Measurements from ENCODE around the gene PINK1.
A peak's percentile ranks its signal among the peaks of the same experiment; 100 is the strongest.

Gene PINK1

DNA sequence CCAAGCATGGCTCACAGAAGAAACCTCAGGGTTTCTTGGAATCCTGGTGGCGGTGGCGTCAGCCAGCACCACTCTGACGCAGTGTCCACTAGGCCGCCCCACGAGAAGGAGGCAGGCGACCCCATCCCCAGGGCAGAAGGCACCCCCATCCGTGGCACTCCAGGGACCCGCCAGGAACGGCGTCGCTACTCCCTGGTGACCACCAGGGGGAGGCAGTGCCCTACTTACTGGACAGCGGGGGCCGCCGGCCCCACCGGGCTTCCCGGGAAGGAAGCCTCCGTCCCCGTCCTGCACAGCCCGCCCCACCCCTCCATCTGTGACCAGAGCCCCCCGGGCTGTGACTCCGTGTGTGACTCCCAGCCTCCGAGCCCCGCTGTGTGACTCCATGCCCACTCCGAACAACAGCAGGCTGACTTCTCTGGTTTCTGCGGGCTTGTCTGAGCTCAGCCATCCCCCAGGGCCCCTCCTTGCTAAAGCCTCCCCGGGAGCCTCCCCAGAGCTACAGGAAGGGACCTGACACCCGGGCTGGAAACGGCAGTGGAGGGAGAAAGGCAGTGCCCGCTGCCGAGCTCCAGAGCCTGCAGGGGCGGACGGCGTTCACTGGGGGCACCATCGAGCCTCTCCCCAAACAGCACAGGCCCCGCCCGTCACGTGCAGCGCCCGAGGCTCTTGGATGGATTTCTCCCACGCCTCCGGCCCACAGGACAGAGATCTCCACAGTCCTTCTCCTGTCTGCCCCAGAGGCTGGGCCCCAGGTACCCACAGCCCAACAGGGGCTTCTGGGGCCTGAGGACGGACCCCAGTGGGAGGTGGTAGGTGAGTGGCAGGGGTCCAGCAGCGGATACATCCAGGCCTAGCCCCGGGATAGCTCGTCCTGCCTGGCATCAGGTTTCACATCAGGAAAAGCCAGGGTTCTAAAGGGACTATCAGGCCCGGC lies 63.4 kb downstream of the PINK1 start:
- peak; percentile 63 for DNase-seq (ENCODE audit: low read depth)
- TF ChIP-seq, protein P1, sequence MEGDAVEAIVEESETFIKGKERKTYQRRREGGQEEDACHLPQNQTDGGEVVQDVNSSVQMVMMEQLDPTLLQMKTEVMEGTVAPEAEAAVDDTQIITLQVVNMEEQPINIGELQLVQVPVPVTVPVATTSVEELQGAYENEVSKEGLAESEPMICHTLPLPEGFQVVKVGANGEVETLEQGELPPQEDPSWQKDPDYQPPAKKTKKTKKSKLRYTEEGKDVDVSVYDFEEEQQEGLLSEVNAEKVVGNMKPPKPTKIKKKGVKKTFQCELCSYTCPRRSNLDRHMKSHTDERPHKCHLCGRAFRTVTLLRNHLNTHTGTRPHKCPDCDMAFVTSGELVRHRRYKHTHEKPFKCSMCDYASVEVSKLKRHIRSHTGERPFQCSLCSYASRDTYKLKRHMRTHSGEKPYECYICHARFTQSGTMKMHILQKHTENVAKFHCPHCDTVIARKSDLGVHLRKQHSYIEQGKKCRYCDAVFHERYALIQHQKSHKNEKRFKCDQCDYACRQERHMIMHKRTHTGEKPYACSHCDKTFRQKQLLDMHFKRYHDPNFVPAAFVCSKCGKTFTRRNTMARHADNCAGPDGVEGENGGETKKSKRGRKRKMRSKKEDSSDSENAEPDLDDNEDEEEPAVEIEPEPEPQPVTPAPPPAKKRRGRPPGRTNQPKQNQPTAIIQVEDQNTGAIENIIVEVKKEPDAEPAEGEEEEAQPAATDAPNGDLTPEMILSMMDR (conservative IDR thresholded peaks at IDR 0.05; ENCODE audit: low read depth, low read length): peak; percentile 79
- H3K4me3 ChIP-seq (ENCODE audit: low read length): peak overlapping the region; percentile 63

DNA sequence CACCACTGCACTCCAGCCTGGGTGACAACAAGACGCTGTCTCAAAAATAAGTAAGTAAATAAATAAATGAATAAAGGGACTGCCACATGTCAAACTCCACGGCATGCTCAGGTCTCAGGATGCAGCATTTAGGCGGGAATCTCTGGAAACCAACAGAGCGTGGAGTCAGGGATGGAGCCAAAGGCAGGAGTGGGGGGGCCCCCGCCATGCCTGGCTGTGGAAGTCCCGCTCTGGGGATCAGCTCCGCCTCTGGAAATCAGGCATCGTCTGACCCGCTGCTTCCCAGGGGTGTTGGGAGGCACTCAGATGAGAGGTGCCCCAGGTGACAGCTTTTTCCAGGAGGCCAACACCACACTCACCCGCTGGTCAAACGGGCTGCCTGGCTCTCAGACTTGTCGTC lies 64.3 kb downstream of the PINK1 start:
- DNase-seq (ENCODE audit: low read depth): no peak
- TF ChIP-seq, protein P1 (conservative IDR thresholded peaks at IDR 0.05; ENCODE audit: low read depth, low read length): no peak
- no peak overlapping the region for H3K4me3 ChIP-seq (ENCODE audit: low read length)

DNA sequence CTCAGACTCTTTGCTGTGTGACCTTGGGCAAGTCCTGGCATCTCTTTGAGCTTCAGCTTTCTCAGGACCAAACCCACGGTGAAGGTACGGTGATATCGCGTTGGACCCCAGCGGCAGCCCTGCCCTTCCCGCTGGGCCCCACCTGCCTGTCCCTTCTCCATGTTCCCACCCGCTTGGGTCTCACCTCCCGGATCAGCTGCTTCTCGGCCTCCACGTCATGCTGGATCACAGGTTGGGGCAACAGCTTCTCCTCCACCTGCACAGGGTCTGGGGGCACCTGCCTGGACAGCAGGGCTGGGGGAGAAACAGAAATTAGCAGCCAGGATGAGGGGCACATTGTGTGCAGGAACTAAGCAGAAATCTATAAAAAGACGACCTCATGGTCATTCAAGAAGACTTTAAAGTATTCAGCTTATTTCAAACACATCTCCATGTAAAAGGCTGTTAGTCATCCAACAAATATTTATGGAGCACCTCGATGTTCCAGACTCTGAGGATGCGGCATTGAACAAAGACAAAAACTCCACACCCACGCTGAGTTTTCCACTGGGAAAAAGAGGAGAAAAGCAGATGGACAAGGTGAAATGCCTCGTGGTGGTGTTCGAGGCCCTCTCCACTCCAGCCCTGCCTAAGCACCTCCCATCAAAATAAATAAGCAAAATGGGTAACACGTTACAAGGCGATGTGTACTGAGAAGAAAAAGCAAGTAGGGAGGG lies 65.1 kb downstream of the PINK1 start:
- H3K4me3 ChIP-seq (ENCODE audit: low read length): no peak overlapping the region
- TF ChIP-seq, protein P1 (conservative IDR thresholded peaks at IDR 0.05; ENCODE audit: low read depth, low read length): no peak
- DNase-seq (ENCODE audit: low read depth): no peak

DNA sequence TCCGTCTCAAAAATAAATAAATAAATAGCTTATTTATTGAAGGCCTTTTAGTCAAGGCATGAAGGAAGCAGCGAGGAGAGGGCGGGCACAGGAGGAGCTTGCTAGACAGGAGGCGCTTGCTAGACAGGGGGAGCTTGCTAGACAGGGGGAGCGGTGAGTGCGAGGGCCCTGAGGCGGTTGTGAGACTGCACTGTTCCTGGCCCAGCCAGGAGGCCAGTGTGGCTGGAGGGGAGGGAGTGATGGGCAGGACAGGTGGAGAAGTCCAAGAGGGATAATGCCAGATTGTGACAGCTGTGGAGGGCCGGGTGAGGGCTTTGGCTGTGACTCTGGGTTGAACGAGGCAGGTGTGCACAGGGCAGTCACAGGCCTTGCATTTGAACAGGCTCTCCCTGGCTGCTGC lies 66.3 kb downstream of the PINK1 start:
- no peak for DNase-seq (ENCODE audit: low read depth)
- TF ChIP-seq, protein P1 (conservative IDR thresholded peaks at IDR 0.05; ENCODE audit: low read depth, low read length): no peak
- H3K4me3 ChIP-seq (ENCODE audit: low read length): no peak overlapping the region

DNA sequence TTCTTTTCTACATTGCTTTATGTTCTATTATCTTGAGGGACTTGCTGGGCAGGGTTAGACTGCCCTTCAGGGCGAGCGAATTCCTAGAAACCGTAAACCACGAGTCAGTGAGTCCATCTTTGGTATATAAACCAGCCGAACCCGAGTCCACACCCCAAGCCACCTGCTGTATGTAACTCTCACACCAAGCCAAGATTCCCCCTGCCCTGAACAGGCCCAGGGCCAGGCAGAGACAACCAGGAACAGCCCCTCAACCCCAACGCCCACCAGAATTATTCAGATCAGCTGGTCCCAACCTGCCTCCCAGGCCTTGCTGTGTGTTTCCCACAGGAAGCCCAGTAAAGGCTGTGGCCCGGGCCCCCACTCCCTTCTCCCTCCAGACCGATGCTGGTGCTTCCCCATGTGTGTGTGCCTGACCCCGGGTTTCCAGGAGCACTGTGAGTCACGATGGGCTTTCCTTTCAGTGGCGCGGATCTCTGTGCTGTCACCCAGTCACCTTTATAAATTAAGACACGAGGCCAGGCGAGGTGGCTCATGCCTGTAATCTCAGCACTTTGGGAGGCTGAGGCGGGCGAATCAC lies 67.5 kb downstream of the PINK1 start:
- H3K4me3 ChIP-seq (ENCODE audit: low read length): no peak overlapping the region
- TF ChIP-seq, protein P1 (conservative IDR thresholded peaks at IDR 0.05; ENCODE audit: low read depth, low read length): no peak
- DNase-seq (ENCODE audit: low read depth): no peak
